Measurements from ENCODE around the gene PCP4L1.

DNA sequence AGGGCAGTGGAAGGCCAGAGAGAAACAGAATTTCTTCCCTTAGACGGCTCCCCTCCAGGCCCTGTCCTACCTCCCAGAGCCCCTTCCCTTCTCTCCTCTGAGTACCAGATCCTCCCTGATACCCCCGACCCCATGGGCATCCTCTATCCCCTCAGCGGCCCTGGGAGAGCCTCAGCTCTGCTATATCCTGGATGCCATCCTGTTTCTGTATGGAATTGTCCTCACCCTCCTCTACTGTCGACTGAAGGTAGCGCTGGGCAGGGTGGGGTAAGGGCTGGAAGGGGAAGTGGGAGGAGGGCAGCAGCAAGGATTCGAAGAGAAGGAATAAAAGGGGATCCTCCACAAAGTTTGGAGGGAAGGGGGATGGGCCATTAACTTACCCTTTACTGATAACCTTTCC is 40.7 kb upstream of the PCP4L1 start:
- TF ChIP-seq, protein P1, sequence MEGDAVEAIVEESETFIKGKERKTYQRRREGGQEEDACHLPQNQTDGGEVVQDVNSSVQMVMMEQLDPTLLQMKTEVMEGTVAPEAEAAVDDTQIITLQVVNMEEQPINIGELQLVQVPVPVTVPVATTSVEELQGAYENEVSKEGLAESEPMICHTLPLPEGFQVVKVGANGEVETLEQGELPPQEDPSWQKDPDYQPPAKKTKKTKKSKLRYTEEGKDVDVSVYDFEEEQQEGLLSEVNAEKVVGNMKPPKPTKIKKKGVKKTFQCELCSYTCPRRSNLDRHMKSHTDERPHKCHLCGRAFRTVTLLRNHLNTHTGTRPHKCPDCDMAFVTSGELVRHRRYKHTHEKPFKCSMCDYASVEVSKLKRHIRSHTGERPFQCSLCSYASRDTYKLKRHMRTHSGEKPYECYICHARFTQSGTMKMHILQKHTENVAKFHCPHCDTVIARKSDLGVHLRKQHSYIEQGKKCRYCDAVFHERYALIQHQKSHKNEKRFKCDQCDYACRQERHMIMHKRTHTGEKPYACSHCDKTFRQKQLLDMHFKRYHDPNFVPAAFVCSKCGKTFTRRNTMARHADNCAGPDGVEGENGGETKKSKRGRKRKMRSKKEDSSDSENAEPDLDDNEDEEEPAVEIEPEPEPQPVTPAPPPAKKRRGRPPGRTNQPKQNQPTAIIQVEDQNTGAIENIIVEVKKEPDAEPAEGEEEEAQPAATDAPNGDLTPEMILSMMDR (IDR thresholded peaks at IDR 0.05): no peak
- no peak for TF ChIP-seq POLR2A (IDR thresholded peaks at IDR 0.05)
